Fibroblast of villous mesenchyme (primary cell): Measurements from ENCODE around the gene CACNA1S. TPM values are rescaled to one million over a fixed set of nuclear protein-coding genes. Genes with fewer than 3 reads are reported as not detected.

Experiments
- DNase-seq: peaks from one replicate; pipeline ENCODE4 v3.0.0-alpha.2; 2010; ENCODE audit warnings: low read depth
- H3K4me3 ChIP-seq: 2 replicates; pipeline ENCODE4 v1.5.1; 2011; ENCODE audit warnings: low read depth, mild to moderate bottlenecking, low read length
- CTCF ChIP-seq: IDR thresholded peaks from 2 replicates; pipeline ENCODE4 v1.5.1; 2012; ENCODE audit warnings: low read depth, mild to moderate bottlenecking, low read length; ENCODE audit not compliant: insufficient read depth
- total RNA-seq: library from RNA; depleted of rRNA; stranded (reverse); fragments of >200 nt; gene quantifications from 2 replicates; pipeline ENCODE4 v1.2.3, GENCODE V29; 2012

CACNA1S gene
- total RNA-seq, 1 donor = not detected

- H3K4me3 ChIP-seq = no peak overlapping the region
- DNase-seq = no peak
- TF ChIP-seq CTCF = no peak
These were observed 58.9 kb downstream of the CACNA1S start for GRCh38 chr1:201053155-201053860.

GRCh38 chr1:201051399-201051798 is 60.8 kb downstream of the CACNA1S start:
- TF ChIP-seq CTCF = no peak
- no peak for DNase-seq
- H3K4me3 ChIP-seq = no peak overlapping the region

GRCh38 chr1:201050515-201051277 is 61.5 kb downstream of the CACNA1S start:
- no peak for TF ChIP-seq CTCF
- H3K4me3 ChIP-seq = no peak overlapping the region
- DNase-seq = peak; percentile 43

GRCh38 chr1:201049248-201049831 is 62.9 kb downstream of the CACNA1S start:
- no peak overlapping the region for H3K4me3 ChIP-seq
- TF ChIP-seq CTCF = no peak
- no peak for DNase-seq

- no peak for DNase-seq
- no peak for TF ChIP-seq CTCF
- H3K4me3 ChIP-seq = no peak overlapping the region
These were observed 63.7 kb downstream of the CACNA1S start for GRCh38 chr1:201048521-201048920.

GRCh38 chr1:201044119-201044518 is 68.1 kb downstream of the CACNA1S start:
- H3K4me3 ChIP-seq = no peak overlapping the region
- DNase-seq = no peak
- no peak for TF ChIP-seq CTCF
